Epithelial cell of alveolus of lung (primary cell): ENCODE measurements around the gene TMTC4. TPM values are rescaled to one million over a fixed set of nuclear protein-coding genes. Genes with fewer than 3 reads are reported as not detected.

ENCODE experiments used
- total RNA-seq: library from RNA; depleted of rRNA; stranded (reverse); fragments of >200 nt; gene quantifications from 2 replicates; pipeline ENCODE4 v1.2.1, GENCODE V29; 2015

The TMTC4 gene
- 16.9 and 17.7 TPM in 2 replicates for total RNA-seq

DNA sequence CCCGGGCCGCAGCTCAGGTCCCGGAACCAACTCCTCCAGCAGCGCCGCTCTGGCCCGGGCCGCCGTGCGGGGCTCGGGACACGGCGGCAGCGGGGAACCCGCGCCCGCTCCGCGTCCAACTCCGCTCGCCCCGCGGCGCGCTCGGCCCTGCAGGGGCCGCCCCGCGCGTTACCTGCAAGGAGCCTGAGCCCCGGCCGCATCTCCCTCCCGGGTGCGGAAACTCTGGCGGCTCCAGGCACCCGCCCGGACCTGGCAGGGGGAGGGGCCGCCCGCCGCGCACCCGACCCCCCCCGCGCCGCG lies at the start of gene TMTC4:
Gene TMTC4 (minus strand): TSS at position 224 of the 300 bp plus-strand sequence. CDS start 4,433 bp downstream, outside the sequence.

GRCh38 chr13:100588331-100589177 lies 86.0 kb downstream of the TMTC4 start, which contains the start of gene GGACT:
Gene GGACT (minus strand): TSS chr13:100588789. CDS start chr13:100532591, 56,198 bp downstream.

Other genes starting within 250 kb of the TMTC4 start
- 5.2 and 8.3 TPM in 2 replicates for gene GGACT, start 86.0 kb downstream of the TMTC4 start, total RNA-seq